HepG2 (cell line): Measurements from ENCODE around the gene TCAF1. TPM values are rescaled to one million over a fixed set of nuclear protein-coding genes. Genes with fewer than 3 reads are reported as not detected.
A peak's percentile ranks its signal among the peaks of the same experiment; 100 is the strongest.

Experiments used
- ATAC-seq: fragments of 200-7000 bp; cut with Tn5 transposase; 3 replicates; pipeline ENCODE4 v1.9.1; 2020; ENCODE audit warnings: mild to moderate bottlenecking, moderate library complexity
- BruUV-seq: library from RNA; stranded (reverse); fragments of 400-500 nt; replicated peaks from 2 replicates; lab custom pipeline; 2021; lab: Mats Ljungman, UMichigan
- CTCF ChIA-PET: fragments of 300-600 bp; formaldehyde crosslinking; extraction: SDS; loops from one replicate; lab custom pipeline; 2021; ENCODE audit warnings: low total read pairs, inconsistent platforms, low intra/inter-chr PET ratio; lab: Yijun Ruan, JAX
- POLR2A ChIA-PET: fragments of 350-600 bp; sonication (Branson Sonifier 250); formaldehyde crosslinking; loops from one replicate; lab custom pipeline; 2020; ENCODE audit warnings: antibody characterized with exemption, inconsistent platforms; lab: Yijun Ruan, JAX
- DNase-seq: peaks from one replicate; pipeline ENCODE4 v3.0.0-alpha.2; 2015; ENCODE audit warnings: low spot score
- FAIRE-seq: peaks from 3 replicates; lab custom pipeline; 2011; peaks lifted over from hg19 to GRCh38; lab: Jason Lieb, UNC
- H2AFZ ChIP-seq: one replicate; pipeline ENCODE4 v1.6.1; 2011; ENCODE audit warnings: low read length, inconsistent platforms
- H3K27ac ChIP-seq: fragments of 300-600 bp; 3 replicates; pipeline ENCODE4 v1.8.0; 2011; ENCODE audit warnings: mixed run types, mild to moderate bottlenecking, mixed read lengths, low read length, inconsistent platforms; ENCODE audit not compliant: insufficient read depth; ENCODE audit errors: extremely low read length
- H3K27me3 ChIP-seq, 2 experiments: fragments of 200-600 bp in 1 of 2; 2 replicates in 1 of 2; 3 replicates in 1 of 2; pipeline versions ENCODE4 v1.6.0 to v1.8.0; 2011; ENCODE audit warnings: low read length in 2 of 2, mild to moderate bottlenecking in 2 of 2, moderate library complexity in 2 of 2, inconsistent platforms in 1 of 2; ENCODE audit not compliant: insufficient read depth in 2 of 2, control insufficient read depth in 1 of 2
- H3K36me3 ChIP-seq, 2 experiments: fragments of 200-600 bp in 1 of 2; replicated peaks in 1 of 2; 2 replicates in 1 of 2; 3 replicates in 1 of 2; pipeline versions ENCODE4 v1.5.1 to v1.8.0; 2011; ENCODE audit warnings: low read length in 2 of 2, inconsistent platforms in 1 of 2; ENCODE audit not compliant: insufficient read depth in 2 of 2, control insufficient read depth in 1 of 2
- H3K4me1 ChIP-seq: 2 replicates; pipeline ENCODE4 v1.5.1; 2012; ENCODE audit warnings: low read length, inconsistent platforms; ENCODE audit not compliant: insufficient read depth
- H3K4me2 ChIP-seq: 2 replicates; pipeline ENCODE4 v1.6.0; 2011; ENCODE audit warnings: low read depth, low read length, inconsistent platforms
- H3K4me3 ChIP-seq, 3 experiments: fragments of 200-600 bp in 1 of 3; sonication (generic), shearing (Covaris generic) in 1 of 3; replicated peaks in 1 of 3; 2 replicates each; pipeline ENCODE4 v1.5.1; 2011 to 2016; ENCODE audit warnings: low read length in 3 of 3, inconsistent platforms in 2 of 3, low read depth in 2 of 3, mild to moderate bottlenecking in 2 of 3, control low read depth in 1 of 3, mixed read lengths in 1 of 3; ENCODE audit not compliant: insufficient read depth in 1 of 3
- H3K79me2 ChIP-seq: one replicate; pipeline ENCODE4 v1.6.1; 2011; ENCODE audit warnings: low read length, inconsistent platforms; ENCODE audit not compliant: insufficient read depth
- H3K9ac ChIP-seq: 2 replicates; pipeline ENCODE4 v1.6.0; 2011; ENCODE audit warnings: mild to moderate bottlenecking, low read depth, low read length, inconsistent platforms; ENCODE audit not compliant: insufficient read depth
- H3K9me3 ChIP-seq: 2 replicates; pipeline ENCODE4 v1.5.1; 2012; ENCODE audit warnings: mild to moderate bottlenecking, low read length
- H4K20me1 ChIP-seq: 2 replicates; pipeline ENCODE4 v1.6.0; 2011; ENCODE audit warnings: inconsistent platforms, mild to moderate bottlenecking, low read length, moderate library complexity; ENCODE audit not compliant: insufficient read depth
- AGO2 ChIP-seq: fragments of 200-400 bp; formaldehyde crosslinking; optimal IDR thresholded peaks from 2 replicates; pipeline ENCODE3; 2017; ENCODE audit warnings: mild to moderate bottlenecking, low read depth, low read length, moderate library complexity
- ATF2 ChIP-seq: sonication (generic); formaldehyde crosslinking; IDR thresholded peaks from 2 replicates; pipeline ENCODE4 v1.4.0; 2020; ENCODE audit warnings: missing genetic modification reagents
- JUNB ChIP-seq: sonication (generic); formaldehyde crosslinking; IDR thresholded peaks from 2 replicates; pipeline ENCODE4 v1.8.0; 2022; ENCODE audit warnings: missing genetic modification reagents, mild to moderate bottlenecking, borderline replicate concordance
- MTF2 ChIP-seq: sonication (generic); formaldehyde crosslinking; IDR thresholded peaks from 2 replicates; pipeline ENCODE4 v1.5.0; 2020; ENCODE audit warnings: missing genetic modification reagents, borderline replicate concordance
- NR2F6 ChIP-seq, 2 experiments: IDR thresholded peaks; 2 replicates each; pipeline ENCODE4 v1.6.1; 2016; ENCODE audit warnings: antibody characterized with exemption in 1 of 2, mild to moderate bottlenecking in 1 of 2
- SRSF9 ChIP-seq: fragments of 200-400 bp; formaldehyde crosslinking; IDR thresholded peaks from 2 replicates; pipeline ENCODE4 v1.6.1; 2018; ENCODE audit warnings: borderline replicate concordance, mild to moderate bottlenecking, low read depth, low read length; ENCODE audit not compliant: insufficient read depth, poor library complexity, severe bottlenecking
- TFAP4 ChIP-seq: sonication (generic); IDR thresholded peaks from 2 replicates; pipeline ENCODE4 v1.6.1; 2016; ENCODE audit warnings: low read depth, borderline replicate concordance
- THAP11 ChIP-seq: IDR thresholded peaks from 2 replicates; pipeline ENCODE4 v1.6.1; 2016; ENCODE audit warnings: missing biosample characterization, missing genetic modification reagents
- THAP9 ChIP-seq: sonication (generic); formaldehyde crosslinking; IDR thresholded peaks from 2 replicates; pipeline ENCODE4; 2020; ENCODE audit warnings: missing genetic modification reagents, mild to moderate bottlenecking, borderline replicate concordance
- ZBTB4 ChIP-seq: sonication (generic); formaldehyde crosslinking; IDR thresholded peaks from 2 replicates; pipeline ENCODE4 v1.4.0; 2020; ENCODE audit warnings: missing genetic modification reagents, mild to moderate bottlenecking, borderline replicate concordance
- ZNF570 ChIP-seq: sonication (generic); formaldehyde crosslinking; IDR thresholded peaks from 2 replicates; pipeline ENCODE4 v1.4.0; 2020; ENCODE audit warnings: mild to moderate bottlenecking, missing genetic modification reagents, borderline replicate concordance
- ZNF589 ChIP-seq: sonication (generic); formaldehyde crosslinking; conservative IDR thresholded peaks from 2 replicates; pipeline ENCODE4 v1.8.0; 2022; ENCODE audit warnings: mild to moderate bottlenecking, moderate library complexity, missing genetic modification reagents
- ZNF678 ChIP-seq: sonication (generic); formaldehyde crosslinking; IDR thresholded peaks from 2 replicates; pipeline ENCODE4 v1.4.0; 2020; ENCODE audit warnings: mild to moderate bottlenecking, missing genetic modification reagents
- ZNF841 ChIP-seq: sonication (generic); formaldehyde crosslinking; IDR thresholded peaks from 2 replicates; pipeline ENCODE4 v1.8.1; 2023; ENCODE audit warnings: missing genetic modification reagents, borderline replicate concordance
- WGBS: methylation state at CpG from one replicate; pipeline ENCODE4 v1.1.6; 2017; ENCODE audit warnings: low lambda C conversion rate; 5-methylcytosine and 5-hydroxymethylcytosine counted together
- in situ Hi-C: cut with HindIII; loops from 2 replicates; pipeline ENCODE4 v1.10.0; 2017; ENCODE audit warnings: low pct_unique_long_range_greater_than_20kb; ENCODE audit not compliant: extremely low pct_ligation_motif_present
- intact Hi-C: fragments of 100-400 bp; cut with micrococcal nuclease; formaldehyde crosslinking; loops from one replicate; pipeline ENCODE4 v1.10.0; 2022; ENCODE audit not compliant: unreplicated experiment
- polyA plus RNA-seq, 8 experiments: library from polyadenylated mRNA; depleted of rRNA in 3 of 8; stranded (reverse) in 7 of 8; unstranded in 1 of 8; fragments of >200 nt; fragmentation: Illumina TruSeq in 4 of 8; extraction: Trizol in 4 of 8; gene quantifications; 2 replicates each; pipeline versions ENCODE4 v1.2.1 to v1.2.3, GENCODE V29; 2011 to 2016; ENCODE audit warnings: low read depth in 4 of 8, missing spikeins in 1 of 8, mixed read lengths in 1 of 8; ENCODE audit not compliant: insufficient read depth in 1 of 8
- total RNA-seq, 5 experiments: library from RNA; depleted of rRNA; stranded (reverse); fragments of >200 nt; fragmentation: Illumina TruSeq; extraction: Trizol; gene quantifications; 2 replicates each; pipeline ENCODE4 v1.2.3, GENCODE V29; 2016; ENCODE audit warnings: low read depth in 1 of 5

TCAF1 gene
- total and polyA plus RNA-seq, 2 of the 13 experiments (the other 11 are each of a cell fraction or from before 2014, with no cell fraction given) = 36.2 to 101 TPM

- peak; percentile 47 for TF ChIP-seq ZBTB4 (CRISPR knock-in tag)
- TF ChIP-seq SRSF9 = no peak
- TF ChIP-seq NR2F6 (IDR thresholded peaks at IDR 0.05) = peak; percentile 71
- TF ChIP-seq NR2F6 (CRISPR knock-in tag; IDR thresholded peaks at IDR 0.05) = peak; percentile 83
- TF ChIP-seq MTF2 = 0 out of 2 replicates have a peak, but pooled peaks have one; percentile 35
- no peak; the same call in 1 of the 2 replicates for TF ChIP-seq TFAP4
- TF ChIP-seq ZNF841 (CRISPR knock-in tag) = 0 out of 2 replicates have a peak, but pooled peaks have one; percentile 45
- TF ChIP-seq JUNB (CRISPR knock-in tag) = no peak
These were observed at the start of gene TCAF1 (continued) for GRCh38 chr7:143901668-143902331.

GRCh38 chr7:143948733-143949132 lies 46.8 kb upstream of the TCAF1 start:
- H3K4me3 ChIP-seq = no peak overlapping the region
- DNase-seq = no peak
- no peak overlapping the region for H2AFZ ChIP-seq
- 91% methylated on average over 2 of the region's 2 CpGs for WGBS
- no peak overlapping the region for H3K4me2 ChIP-seq
- intact Hi-C loops = no loop called here
- H3K36me3 ChIP-seq = no peaks in the 10 kb centered on the region
- ATAC-seq = no peak
- no TSS peak for BruUV-seq
- no peaks in the 10 kb centered on the region for H3K79me2 ChIP-seq
- in situ Hi-C loops = no loop called here
- no peaks in the 10 kb centered on the region for H3K4me1 ChIP-seq
- no peaks in the 10 kb centered on the region for H3K9me3 ChIP-seq
- H3K9ac ChIP-seq = no peak overlapping the region
- FAIRE-seq = no peak
- no peak overlapping the region for H3K27ac ChIP-seq
- H3K27me3 ChIP-seq = no peaks in the 10 kb centered on the region
- ChIA-PET CTCF (no interaction called here), POLR2A (no interaction called here)
- H4K20me1 ChIP-seq = no peaks in the 10 kb centered on the region
- TF ChIP-seq ZNF570 (CRISPR knock-in tag) (no peak), THAP11 (no peak), AGO2 (no peak), THAP9 (CRISPR knock-in tag) (no peak), ZNF589 (no peak), ZNF678 (CRISPR knock-in tag) (no peak), ATF2 (CRISPR knock-in tag) (no peak)
